Measurements from ENCODE around the gene OSTF1.

Gene OSTF1

GRCh38 chr9:75128535-75128934, 40.2 kb downstream of the OSTF1 start:
- DNase-seq, result no peak

- no peak for DNase-seq
Observed at GRCh38 chr9:75130172-75130571, 41.9 kb downstream of the OSTF1 start.

GRCh38 chr9:75130621-75131230, 42.4 kb downstream of the OSTF1 start:
- DNase-seq, result no peak

GRCh38 chr9:75131700-75132099, 43.4 kb downstream of the OSTF1 start:
- no peak for DNase-seq

GRCh38 chr9:75132244-75132643, 43.9 kb downstream of the OSTF1 start:
- DNase-seq, result no peak

GRCh38 chr9:75133396-75133795, 45.1 kb downstream of the OSTF1 start:
- DNase-seq, result no peak

- no peak for DNase-seq
Observed at GRCh38 chr9:75134495-75134894, 46.2 kb downstream of the OSTF1 start.

GRCh38 chr9:75138260-75139040, 50.1 kb downstream of the OSTF1 start:
- no peak for DNase-seq

GRCh38 chr9:75139201-75139600, 50.9 kb downstream of the OSTF1 start:
- DNase-seq, result no peak

GRCh38 chr9:75140261-75140660, 51.9 kb downstream of the OSTF1 start:
- no peak for DNase-seq

GRCh38 chr9:75142202-75142601, 53.9 kb downstream of the OSTF1 start:
- DNase-seq, result no peak

- DNase-seq, result no peak
Observed at GRCh38 chr9:75146229-75146628, 57.9 kb downstream of the OSTF1 start.

- DNase-seq, result no peak
Observed at GRCh38 chr9:75147638-75148037, 59.3 kb downstream of the OSTF1 start.

- DNase-seq, result no peak
Observed at GRCh38 chr9:75148561-75148960, 60.2 kb downstream of the OSTF1 start.

- no peak for DNase-seq
Observed at GRCh38 chr9:75149841-75150241, 61.5 kb downstream of the OSTF1 start.

GRCh38 chr9:75150512-75150911, 62.2 kb downstream of the OSTF1 start:
- no peak for DNase-seq

GRCh38 chr9:75152416-75152815, 64.1 kb downstream of the OSTF1 start:
- DNase-seq, result peak; percentile 57

- no peak for DNase-seq
Observed at GRCh38 chr9:75156858-75157257, 68.5 kb downstream of the OSTF1 start.

- no peak for DNase-seq
Observed at GRCh38 chr9:75161116-75161857, 73.0 kb downstream of the OSTF1 start.

- no peak for DNase-seq
Observed at GRCh38 chr9:75163764-75164163, 75.5 kb downstream of the OSTF1 start.

- DNase-seq, result no peak
Observed at GRCh38 chr9:75164573-75164972, 76.3 kb downstream of the OSTF1 start.

- DNase-seq, result no peak
Observed at GRCh38 chr9:75167281-75167680, 79.0 kb downstream of the OSTF1 start.

- no peak for DNase-seq
Observed at GRCh38 chr9:75168270-75169178, 80.2 kb downstream of the OSTF1 start.
